Measurements from ENCODE around the gene PLA1A. TPM values are rescaled to one million over a fixed set of nuclear protein-coding genes. Genes with fewer than 3 reads are reported as not detected.
A peak's percentile ranks its signal among the peaks of the same experiment; 100 is the strongest.
"Not testable (repeated sequence)": the region's sequence is repeated elsewhere in the genome, so short reads cannot be mapped to it uniquely, and the experiment has no call there.

The PLA1A gene
- total and polyA plus RNA-seq, 11 donors = 0.58 to 23.8 (median 1.8) TPM

DNA sequence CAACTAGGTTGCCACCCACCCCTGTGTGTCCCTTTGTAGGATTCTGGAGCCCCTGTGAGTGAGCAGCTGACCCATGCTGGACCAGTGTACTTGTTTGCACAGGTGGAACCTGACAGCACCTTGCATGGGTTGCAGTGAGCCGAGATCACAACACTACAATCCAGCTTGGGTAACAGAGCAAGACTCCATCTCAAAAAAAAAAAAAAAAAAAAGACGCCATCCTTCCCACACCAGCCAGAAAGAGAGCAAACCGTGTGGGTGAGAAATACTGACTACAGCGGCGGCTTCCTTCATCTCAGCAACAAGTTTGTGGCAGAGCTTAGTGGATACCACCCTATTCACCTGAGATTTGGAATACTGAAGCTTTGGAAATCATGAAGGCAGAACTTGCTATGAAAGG is 37.5 kb upstream of the PLA1A start:
- intact Hi-C loops (cut with DNase I) = no loop called here
- Histone ChIP-seq H3K9me3 (peaks cover 0 to 4% (median 0%) of the 10 kb centered on the region in 12 donors), H3K4me1 (peaks cover 0 to 38% (median 6%) of the 10 kb centered on the region in 12 donors), H3K4me3 (no peak overlapping the region), H3K27ac (no peak overlapping the region), H3K36me3 (no peaks in the 10 kb centered on the region), H3K27me3 (no peaks in the 10 kb centered on the region)
- DNase-seq = no peak
- ATAC-seq = no peak
- TF ChIP-seq POLR2A (IDR thresholded peaks at IDR 0.05) (no peak), CTCF (IDR thresholded peaks at IDR 0.05) (no peak)
- WGBS, 4 donors = 77 to 95% (median 89%) methylated on average over 5 of the region's 5 CpGs

- Histone ChIP-seq H3K9me3 (peaks cover 0 to 4% (median 0%) of the 10 kb centered on the region in 12 donors), H3K27ac (peak overlapping the region in 3 of 12 donors; percentile 11 to 57 (median 16)), H3K36me3 (no peaks in the 10 kb centered on the region), H3K4me1 (peaks cover 0 to 23% (median 6%) of the 10 kb centered on the region in 12 donors), H3K27me3 (no peaks in the 10 kb centered on the region), H3K4me3 (no peak overlapping the region)
- intact Hi-C loops (cut with DNase I) = no loop called here
- peak in 2 of 5 donors; percentile 18 to 40 for DNase-seq
- ATAC-seq = peak; percentile 37 to 75 (median 62)
- 27 to 40% (median 38%) methylated on average over 6 of the region's 6 CpGs for WGBS, 4 donors
- TF ChIP-seq POLR2A (IDR thresholded peaks at IDR 0.05) (no peak), CTCF (IDR thresholded peaks at IDR 0.05) (no peak)
Measured at GRCh38 chr3:119562307-119562961, 35.3 kb upstream of the PLA1A start.

GRCh38 chr3:119563334-119563733 is 34.4 kb upstream of the PLA1A start:
- H3K36me3 ChIP-seq; ATAC-seq; H3K4me3 ChIP-seq; H3K27me3 ChIP-seq; H3K27ac ChIP-seq; intact Hi-C loops (cut with DNase I); DNase-seq; H3K9me3 ChIP-seq: not testable (repeated sequence)
- WGBS, 4 donors = 77 to 91% (median 86%) methylated on average over 2 of the region's 2 CpGs
- H3K4me1 ChIP-seq = peaks cover 0 to 20% (median 6%) of the 10 kb centered on the region in 12 donors

DNA sequence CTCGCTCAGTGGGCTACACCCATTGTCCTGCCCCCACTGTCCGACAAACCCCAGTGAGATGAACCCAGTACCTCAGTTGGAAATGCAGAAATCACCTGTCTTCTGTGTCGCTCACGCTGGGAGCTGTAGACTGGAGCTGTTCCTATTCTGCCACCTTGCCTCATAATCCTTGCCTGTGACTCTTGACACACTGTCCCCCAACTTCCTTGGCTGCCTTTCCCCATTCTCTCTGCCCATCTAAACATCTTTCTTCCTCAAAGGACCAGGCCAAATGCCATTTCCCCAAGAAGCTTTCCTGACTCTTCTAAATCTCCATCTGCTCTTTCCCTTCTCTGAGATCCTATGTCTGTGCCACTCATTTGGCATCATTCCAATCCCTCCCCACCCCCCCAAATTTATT is 28.5 kb upstream of the PLA1A start:
- Histone ChIP-seq H3K27me3 (no peaks in the 10 kb centered on the region), H3K27ac (peak overlapping the region in 1 of 12 donors; percentile 86), H3K4me1 (peaks cover 0 to 36% (median 6%) of the 10 kb centered on the region in 12 donors), H3K36me3 (no peaks in the 10 kb centered on the region), H3K9me3 (peaks cover 0 to 3% (median 0%) of the 10 kb centered on the region in 12 donors), H3K4me3 (no peak overlapping the region)
- intact Hi-C loops (cut with DNase I) = no loop called here
- ATAC-seq (no peak), DNase-seq (no peak)
- TF ChIP-seq CTCF (IDR thresholded peaks at IDR 0.05) (no peak), POLR2A (IDR thresholded peaks at IDR 0.05) (no peak)
- WGBS, 4 donors = 89 to 95% (median 92%) methylated on average over 4 of the region's 4 CpGs
